K562 (cell line): Measurements from ENCODE around the gene DMAC2L. TPM values are rescaled to one million over a fixed set of nuclear protein-coding genes. Genes with fewer than 3 reads are reported as not detected.

ENCODE experiments used
- ATAC-seq: fragments of 200-7000 bp; cut with Tn5 transposase; 3 replicates; pipeline ENCODE4 v1.9.1; 2020; ENCODE audit warnings: moderate library complexity
- BruUV-seq: library from RNA; stranded (reverse); fragments of 400-500 nt; replicated peaks from 2 replicates; lab custom pipeline; 2021; lab: Mats Ljungman, UMichigan
- CTCF ChIA-PET: fragments of 300-600 bp; formaldehyde crosslinking; extraction: SDS; loops from one replicate; lab custom pipeline; 2021; ENCODE audit warnings: low intra/inter-chr PET ratio; lab: Yijun Ruan, JAX
- POLR2A ChIA-PET: fragments of 300-600, 350-650 bp; sonication (Branson Sonifier 250); formaldehyde crosslinking; extraction: SDS; loops from one replicate; lab custom pipeline; 2021; ENCODE audit warnings: antibody characterized with exemption, inconsistent platforms; lab: Yijun Ruan, JAX
- DNase-seq, 4 experiments: peaks; one replicate each; pipeline versions ENCODE4 v3.0.0 to v3.0.0-alpha.2; 2011 to 2018; ENCODE audit warnings: low spot score in 3 of 4, mixed read lengths in 3 of 4; ENCODE audit errors: extremely low read depth in 1 of 4
- FAIRE-seq: peaks from 2 replicates; lab custom pipeline; 2011; peaks lifted over from hg19 to GRCh38; lab: Jason Lieb, UNC
- H2AFZ ChIP-seq: 2 replicates; pipeline ENCODE4 v1.6.0; 2011; ENCODE audit warnings: low read depth, low read length, control low read depth, inconsistent platforms
- H3K27ac ChIP-seq: fragments of 200-600 bp; 3 replicates; pipeline ENCODE4 v1.8.0; 2011; ENCODE audit warnings: low read depth, mild to moderate bottlenecking, control low read depth, inconsistent platforms, low read length, moderate library complexity, mixed read lengths; ENCODE audit errors: extremely low read depth
- H3K27me3 ChIP-seq, 2 experiments: fragments of 300-600 bp in 1 of 2; 2 replicates in 1 of 2; 3 replicates in 1 of 2; pipeline versions ENCODE4 v1.6.0 to v1.8.0; 2011; ENCODE audit warnings: inconsistent platforms in 2 of 2, low read length in 2 of 2, mild to moderate bottlenecking in 1 of 2, mixed read lengths in 1 of 2, moderate library complexity in 1 of 2; ENCODE audit not compliant: control insufficient read depth in 2 of 2, insufficient read depth in 2 of 2
- H3K36me3 ChIP-seq: fragments of 300-600 bp; 3 replicates; pipeline ENCODE4 v1.8.0; 2011; ENCODE audit warnings: mild to moderate bottlenecking, low read length, inconsistent platforms; ENCODE audit not compliant: control insufficient read depth, insufficient read depth
- H3K4me1 ChIP-seq, 2 experiments: fragments of 200-600 bp in 1 of 2; replicated peaks in 1 of 2; 2 replicates in 1 of 2; 3 replicates in 1 of 2; pipeline versions ENCODE4 v1.5.1 to v1.8.0; 2011; ENCODE audit warnings: inconsistent platforms in 2 of 2, low read length in 2 of 2, mild to moderate bottlenecking in 1 of 2, mixed read lengths in 1 of 2, moderate library complexity in 1 of 2; ENCODE audit not compliant: control insufficient read depth in 2 of 2, insufficient read depth in 2 of 2
- H3K4me2 ChIP-seq: 2 replicates; pipeline ENCODE4 v1.6.1; 2011; ENCODE audit warnings: low read length, control low read depth, inconsistent platforms, mixed read lengths; ENCODE audit not compliant: insufficient read depth
- H3K4me3 ChIP-seq: fragments of 200-600 bp; sonication (generic), shearing (Covaris generic); 2 replicates; pipeline ENCODE4 v1.5.1; 2016; ENCODE audit warnings: control low read depth, inconsistent platforms
- H3K79me2 ChIP-seq: fragments of 200-600 bp; 3 replicates; pipeline ENCODE4 v1.8.0; 2011; ENCODE audit warnings: low read length, inconsistent platforms; ENCODE audit not compliant: control insufficient read depth, insufficient read depth
- H3K9ac ChIP-seq, 2 experiments: 2 replicates each; pipeline versions ENCODE4 v1.6.0 to v1.6.1; 2011; ENCODE audit warnings: low read depth in 2 of 2, low read length in 2 of 2, control low read depth in 1 of 2, inconsistent platforms in 1 of 2, mild to moderate bottlenecking in 1 of 2, mixed read lengths in 1 of 2; ENCODE audit not compliant: insufficient read depth in 1 of 2
- H3K9me1 ChIP-seq: one replicate; pipeline ENCODE4 v1.6.0; 2011; ENCODE audit warnings: inconsistent platforms, mild to moderate bottlenecking, low read length, moderate library complexity; ENCODE audit not compliant: control insufficient read depth, insufficient read depth
- H3K9me3 ChIP-seq: replicated peaks from 2 replicates; pipeline ENCODE4 v1.5.1; 2011; ENCODE audit warnings: low read depth, low read length, inconsistent platforms; ENCODE audit not compliant: control insufficient read depth, insufficient read depth
- H4K20me1 ChIP-seq: replicated peaks from 2 replicates; pipeline ENCODE4 v1.6.1; 2011; ENCODE audit warnings: low read length, inconsistent platforms, mixed read lengths; ENCODE audit not compliant: control insufficient read depth, insufficient read depth
- CSDE1 ChIP-seq, 2 experiments: fragments of 450-650 bp; IDR thresholded peaks; 2 replicates each; pipeline ENCODE4 v1.6.1; 2016; ENCODE audit warnings: mild to moderate bottlenecking in 1 of 2
- MCM3 ChIP-seq: fragments of 450-650 bp; IDR thresholded peaks from 2 replicates; pipeline ENCODE4 v1.6.1; 2016
- WGBS: fragments of 100-300 bp; shearing (Covaris generic); methylation state at CpG from one replicate; pipeline ENCODE4 v1.1.6; 2016; ENCODE audit warnings: low coverage, mixed read lengths; ENCODE audit not compliant: insufficient coverage; ENCODE audit errors: missing lambda C conversion rate; 5-methylcytosine and 5-hydroxymethylcytosine counted together
- in situ Hi-C: fragments of 300-500 bp; cut with MboI; formaldehyde crosslinking; loops from 4 replicates; pipeline ENCODE4 v1.15.0; 2018; ENCODE audit warnings: inconsistent platforms, mixed read lengths
- intact Hi-C: fragments of 100-400 bp; cut with micrococcal nuclease; formaldehyde crosslinking; loops from 2 replicates; pipeline ENCODE4 v1.14.2; 2022
- polyA plus RNA-seq, 8 experiments: library from polyadenylated mRNA; depleted of rRNA in 4 of 8; stranded (reverse) in 5 of 8; unstranded in 3 of 8; fragments of >200 nt; fragmentation: Nextera tagmentation in 2 of 8; fragmentation: Illumina TruSeq in 1 of 8; extraction: Ambion mirVana in 2 of 8; extraction: Trizol in 1 of 8; gene quantifications; 2 replicates each; pipeline versions ENCODE4 v1.2.1 to v1.2.3, GENCODE V29; 2011 to 2014; ENCODE audit warnings: inconsistent platforms in 1 of 8, missing spikeins in 1 of 8
- total RNA-seq, 7 experiments: library from RNA; depleted of rRNA in 6 of 7; stranded (reverse); fragments of >200 nt in 6 of 7; fragmentation: Illumina TruSeq in 2 of 7; extraction: Trizol in 2 of 7; gene quantifications; 2 replicates each; pipeline versions ENCODE4 v1.2.1 to v1.2.3, GENCODE V29; 2011 to 2021; ENCODE audit warnings: low replicate concordance in 1 of 7
- TF ChIP-seq, protein P1 (sequence below), 2 experiments: IDR thresholded peaks in 1 of 2; conservative IDR thresholded peaks in 1 of 2; 2 replicates each; pipeline ENCODE4 v1.6.1; 2016; ENCODE audit warnings: low read depth in 2 of 2, mild to moderate bottlenecking in 1 of 2, missing compliant biosample characterization in 1 of 2, missing genetic modification characterization in 1 of 2, moderate library complexity in 1 of 2
- TF ChIP-seq, protein P2 (sequence below): sonication (generic); formaldehyde crosslinking; IDR thresholded peaks from 2 replicates; pipeline ENCODE4 v1.8.0; 2022; ENCODE audit warnings: missing genetic modification reagents, mild to moderate bottlenecking, borderline replicate concordance
- TF ChIP-seq, protein P3 (sequence below): fragments of 450-650 bp; IDR thresholded peaks from 2 replicates; pipeline ENCODE4 v1.6.1; 2016; ENCODE audit warnings: mild to moderate bottlenecking, moderate library complexity

DMAC2L gene
- total and polyA plus RNA-seq, 9 of the 15 experiments (the other 6 are each of a cell fraction or from before 2014, with no cell fraction given), result 4.0 to 37.2 (median 9.3) TPM

DNA sequence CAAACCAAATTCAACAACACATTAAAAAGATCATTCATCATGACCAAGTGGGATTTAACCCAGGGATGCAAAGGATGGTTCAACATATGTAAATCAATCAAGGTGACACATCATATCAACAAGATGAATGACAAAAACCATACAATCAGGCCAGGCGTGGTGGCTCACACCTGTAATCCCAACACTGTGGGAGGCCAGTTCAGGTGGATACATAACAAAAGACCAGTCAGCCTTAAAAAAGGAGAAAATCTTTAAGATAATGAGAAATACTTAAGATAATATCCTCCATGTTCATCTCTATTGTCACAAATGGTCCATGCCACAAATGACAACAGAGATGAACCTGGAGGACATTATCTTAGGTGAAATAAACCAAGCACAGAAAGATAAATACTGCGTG, 12.5 kb upstream of the DMAC2L start:
- H3K4me1 ChIP-seq, result peaks cover 3 to 9% of the 10 kb centered on the region in 2 experiments; a peak in 3 of 5 replicates
- intact Hi-C loops (no loop called here), in situ Hi-C loops (no loop called here)
- no peaks in the 10 kb centered on the region for H3K9me3 ChIP-seq
- no peak overlapping the region for H3K9ac ChIP-seq
- no peak overlapping the region for H3K27ac ChIP-seq
- TF ChIP-seq, protein P1, sequence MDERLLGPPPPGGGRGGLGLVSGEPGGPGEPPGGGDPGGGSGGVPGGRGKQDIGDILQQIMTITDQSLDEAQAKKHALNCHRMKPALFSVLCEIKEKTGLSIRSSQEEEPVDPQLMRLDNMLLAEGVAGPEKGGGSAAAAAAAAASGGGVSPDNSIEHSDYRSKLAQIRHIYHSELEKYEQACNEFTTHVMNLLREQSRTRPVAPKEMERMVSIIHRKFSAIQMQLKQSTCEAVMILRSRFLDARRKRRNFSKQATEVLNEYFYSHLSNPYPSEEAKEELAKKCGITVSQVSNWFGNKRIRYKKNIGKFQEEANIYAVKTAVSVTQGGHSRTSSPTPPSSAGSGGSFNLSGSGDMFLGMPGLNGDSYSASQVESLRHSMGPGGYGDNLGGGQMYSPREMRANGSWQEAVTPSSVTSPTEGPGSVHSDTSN (CRISPR knock-in tag; IDR thresholded peaks at IDR 0.05; ENCODE audit: low read depth), result no peak
- TF ChIP-seq, protein P1 (tag; conservative IDR thresholded peaks at IDR 0.05; ENCODE audit: low read depth), result 0 out of 2 replicates have a peak, but pooled peaks have one; percentile 27
- TF ChIP-seq, protein P2, sequence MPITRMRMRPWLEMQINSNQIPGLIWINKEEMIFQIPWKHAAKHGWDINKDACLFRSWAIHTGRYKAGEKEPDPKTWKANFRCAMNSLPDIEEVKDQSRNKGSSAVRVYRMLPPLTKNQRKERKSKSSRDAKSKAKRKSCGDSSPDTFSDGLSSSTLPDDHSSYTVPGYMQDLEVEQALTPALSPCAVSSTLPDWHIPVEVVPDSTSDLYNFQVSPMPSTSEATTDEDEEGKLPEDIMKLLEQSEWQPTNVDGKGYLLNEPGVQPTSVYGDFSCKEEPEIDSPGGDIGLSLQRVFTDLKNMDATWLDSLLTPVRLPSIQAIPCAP (CRISPR knock-in tag), result no peak
- TF ChIP-seq, protein P3, sequence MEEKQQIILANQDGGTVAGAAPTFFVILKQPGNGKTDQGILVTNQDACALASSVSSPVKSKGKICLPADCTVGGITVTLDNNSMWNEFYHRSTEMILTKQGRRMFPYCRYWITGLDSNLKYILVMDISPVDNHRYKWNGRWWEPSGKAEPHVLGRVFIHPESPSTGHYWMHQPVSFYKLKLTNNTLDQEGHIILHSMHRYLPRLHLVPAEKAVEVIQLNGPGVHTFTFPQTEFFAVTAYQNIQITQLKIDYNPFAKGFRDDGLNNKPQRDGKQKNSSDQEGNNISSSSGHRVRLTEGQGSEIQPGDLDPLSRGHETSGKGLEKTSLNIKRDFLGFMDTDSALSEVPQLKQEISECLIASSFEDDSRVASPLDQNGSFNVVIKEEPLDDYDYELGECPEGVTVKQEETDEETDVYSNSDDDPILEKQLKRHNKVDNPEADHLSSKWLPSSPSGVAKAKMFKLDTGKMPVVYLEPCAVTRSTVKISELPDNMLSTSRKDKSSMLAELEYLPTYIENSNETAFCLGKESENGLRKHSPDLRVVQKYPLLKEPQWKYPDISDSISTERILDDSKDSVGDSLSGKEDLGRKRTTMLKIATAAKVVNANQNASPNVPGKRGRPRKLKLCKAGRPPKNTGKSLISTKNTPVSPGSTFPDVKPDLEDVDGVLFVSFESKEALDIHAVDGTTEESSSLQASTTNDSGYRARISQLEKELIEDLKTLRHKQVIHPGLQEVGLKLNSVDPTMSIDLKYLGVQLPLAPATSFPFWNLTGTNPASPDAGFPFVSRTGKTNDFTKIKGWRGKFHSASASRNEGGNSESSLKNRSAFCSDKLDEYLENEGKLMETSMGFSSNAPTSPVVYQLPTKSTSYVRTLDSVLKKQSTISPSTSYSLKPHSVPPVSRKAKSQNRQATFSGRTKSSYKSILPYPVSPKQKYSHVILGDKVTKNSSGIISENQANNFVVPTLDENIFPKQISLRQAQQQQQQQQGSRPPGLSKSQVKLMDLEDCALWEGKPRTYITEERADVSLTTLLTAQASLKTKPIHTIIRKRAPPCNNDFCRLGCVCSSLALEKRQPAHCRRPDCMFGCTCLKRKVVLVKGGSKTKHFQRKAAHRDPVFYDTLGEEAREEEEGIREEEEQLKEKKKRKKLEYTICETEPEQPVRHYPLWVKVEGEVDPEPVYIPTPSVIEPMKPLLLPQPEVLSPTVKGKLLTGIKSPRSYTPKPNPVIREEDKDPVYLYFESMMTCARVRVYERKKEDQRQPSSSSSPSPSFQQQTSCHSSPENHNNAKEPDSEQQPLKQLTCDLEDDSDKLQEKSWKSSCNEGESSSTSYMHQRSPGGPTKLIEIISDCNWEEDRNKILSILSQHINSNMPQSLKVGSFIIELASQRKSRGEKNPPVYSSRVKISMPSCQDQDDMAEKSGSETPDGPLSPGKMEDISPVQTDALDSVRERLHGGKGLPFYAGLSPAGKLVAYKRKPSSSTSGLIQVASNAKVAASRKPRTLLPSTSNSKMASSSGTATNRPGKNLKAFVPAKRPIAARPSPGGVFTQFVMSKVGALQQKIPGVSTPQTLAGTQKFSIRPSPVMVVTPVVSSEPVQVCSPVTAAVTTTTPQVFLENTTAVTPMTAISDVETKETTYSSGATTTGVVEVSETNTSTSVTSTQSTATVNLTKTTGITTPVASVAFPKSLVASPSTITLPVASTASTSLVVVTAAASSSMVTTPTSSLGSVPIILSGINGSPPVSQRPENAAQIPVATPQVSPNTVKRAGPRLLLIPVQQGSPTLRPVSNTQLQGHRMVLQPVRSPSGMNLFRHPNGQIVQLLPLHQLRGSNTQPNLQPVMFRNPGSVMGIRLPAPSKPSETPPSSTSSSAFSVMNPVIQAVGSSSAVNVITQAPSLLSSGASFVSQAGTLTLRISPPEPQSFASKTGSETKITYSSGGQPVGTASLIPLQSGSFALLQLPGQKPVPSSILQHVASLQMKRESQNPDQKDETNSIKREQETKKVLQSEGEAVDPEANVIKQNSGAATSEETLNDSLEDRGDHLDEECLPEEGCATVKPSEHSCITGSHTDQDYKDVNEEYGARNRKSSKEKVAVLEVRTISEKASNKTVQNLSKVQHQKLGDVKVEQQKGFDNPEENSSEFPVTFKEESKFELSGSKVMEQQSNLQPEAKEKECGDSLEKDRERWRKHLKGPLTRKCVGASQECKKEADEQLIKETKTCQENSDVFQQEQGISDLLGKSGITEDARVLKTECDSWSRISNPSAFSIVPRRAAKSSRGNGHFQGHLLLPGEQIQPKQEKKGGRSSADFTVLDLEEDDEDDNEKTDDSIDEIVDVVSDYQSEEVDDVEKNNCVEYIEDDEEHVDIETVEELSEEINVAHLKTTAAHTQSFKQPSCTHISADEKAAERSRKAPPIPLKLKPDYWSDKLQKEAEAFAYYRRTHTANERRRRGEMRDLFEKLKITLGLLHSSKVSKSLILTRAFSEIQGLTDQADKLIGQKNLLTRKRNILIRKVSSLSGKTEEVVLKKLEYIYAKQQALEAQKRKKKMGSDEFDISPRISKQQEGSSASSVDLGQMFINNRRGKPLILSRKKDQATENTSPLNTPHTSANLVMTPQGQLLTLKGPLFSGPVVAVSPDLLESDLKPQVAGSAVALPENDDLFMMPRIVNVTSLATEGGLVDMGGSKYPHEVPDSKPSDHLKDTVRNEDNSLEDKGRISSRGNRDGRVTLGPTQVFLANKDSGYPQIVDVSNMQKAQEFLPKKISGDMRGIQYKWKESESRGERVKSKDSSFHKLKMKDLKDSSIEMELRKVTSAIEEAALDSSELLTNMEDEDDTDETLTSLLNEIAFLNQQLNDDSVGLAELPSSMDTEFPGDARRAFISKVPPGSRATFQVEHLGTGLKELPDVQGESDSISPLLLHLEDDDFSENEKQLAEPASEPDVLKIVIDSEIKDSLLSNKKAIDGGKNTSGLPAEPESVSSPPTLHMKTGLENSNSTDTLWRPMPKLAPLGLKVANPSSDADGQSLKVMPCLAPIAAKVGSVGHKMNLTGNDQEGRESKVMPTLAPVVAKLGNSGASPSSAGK, result no peak
- no peak for TF ChIP-seq CSDE1 (IDR thresholded peaks at IDR 0.05)
- TF ChIP-seq MCM3, result no peak
- TF ChIP-seq, all 486 proteins: peak for 1
- WGBS, result 100% methylated on average over 1 of the region's 2 CpGs
- H2AFZ ChIP-seq, result no peak overlapping the region
- peaks cover 17% of the 10 kb centered on the region; the same call in 2 of the 3 replicates for H3K36me3 ChIP-seq
- BruUV-seq, result no TSS peak
- peaks cover 7% of the 10 kb centered on the region; the same call in 1 of the 3 replicates for H3K79me2 ChIP-seq
- no peak overlapping the region for H3K4me3 ChIP-seq
- CTCF ChIA-PET, result no interaction called here
- FAIRE-seq (no peak), DNase-seq (no peak), ATAC-seq (no peak)
- H4K20me1 ChIP-seq, result no peaks in the 10 kb centered on the region
- H3K27me3 ChIP-seq, result no peaks in the 10 kb centered on the region
- no peaks in the 10 kb centered on the region for H3K9me1 ChIP-seq
- no peak overlapping the region for H3K4me2 ChIP-seq
- POLR2A ChIA-PET, result no interaction called here
